Activated T-cell treated with anti-CD3 and anti-CD28 coated beads for 4 hours (primary cell): ENCODE data around the gene BDKRB2.

ENCODE experiments used
- DNase-seq: peaks from one replicate; pipeline ENCODE4 v3.0.0-alpha.2; 2020

BDKRB2 gene

DNA sequence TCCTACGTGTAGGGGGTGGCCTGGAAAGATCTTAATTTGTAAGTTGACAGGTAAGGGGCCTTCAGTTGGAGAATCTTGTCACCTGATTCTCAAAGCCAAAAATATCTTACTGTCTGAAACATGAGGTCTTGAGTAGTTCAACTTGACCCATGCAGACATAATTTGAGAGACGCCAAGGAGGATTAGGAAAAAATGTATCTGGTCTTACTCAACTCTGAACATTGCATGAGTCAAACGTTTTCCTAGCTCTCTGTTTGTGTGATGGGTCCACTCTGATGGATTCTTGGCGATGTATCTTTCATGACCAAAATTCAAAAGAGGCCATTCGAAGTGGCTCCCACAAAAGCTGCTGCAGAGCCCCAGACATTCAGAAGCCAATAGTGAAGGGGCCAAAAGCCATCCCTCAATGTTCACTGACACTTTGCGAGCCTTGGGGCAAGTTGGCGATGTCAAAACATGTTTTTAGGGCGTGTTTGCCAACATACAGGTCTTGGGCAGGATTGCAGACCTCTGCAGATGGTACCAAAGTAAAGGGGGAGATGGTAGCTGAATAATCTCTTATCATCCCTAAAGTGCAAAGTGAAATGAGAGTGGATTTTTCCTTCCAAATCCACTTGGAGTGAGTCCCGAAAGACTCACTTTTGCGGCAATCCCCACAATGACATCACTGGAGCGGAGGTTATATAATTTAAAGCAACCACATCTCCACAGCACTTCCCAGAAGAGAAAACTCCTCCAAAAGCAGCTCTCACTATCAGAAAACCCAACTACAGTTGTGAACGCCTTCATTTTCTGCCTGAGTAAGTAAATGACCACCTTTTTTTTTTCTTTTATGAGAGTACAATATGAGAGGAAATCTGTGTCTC lies 51.1 kb downstream of the BDKRB2 start, which contains the start of gene BDKRB1:
Gene BDKRB1, plus strand, starts transcription at position 710 of the 866 bp plus-strand sequence. CDS start 7,473 bp downstream, outside the sequence.
- DNase-seq, result no peak

DNA sequence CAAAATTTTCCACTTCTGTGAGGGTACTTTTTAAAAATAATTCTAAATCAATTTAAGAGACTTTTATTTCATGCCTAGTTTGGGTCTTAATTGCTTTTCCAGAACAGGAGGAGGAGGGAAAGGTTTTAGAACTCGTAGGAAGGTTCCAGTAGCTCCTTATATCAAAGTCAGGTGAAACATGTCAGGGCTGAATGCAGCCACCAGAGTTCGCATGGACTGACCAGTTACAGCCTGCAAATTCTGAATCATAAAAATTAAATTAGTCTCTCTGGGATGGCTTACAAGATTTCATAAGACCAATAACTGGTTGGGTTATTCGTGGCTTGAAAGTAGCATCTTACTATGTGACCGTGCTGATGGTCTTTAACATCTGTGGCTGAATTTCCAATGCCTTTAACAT lies 51.8 kb downstream of the BDKRB2 start:
- no peak for DNase-seq

DNA sequence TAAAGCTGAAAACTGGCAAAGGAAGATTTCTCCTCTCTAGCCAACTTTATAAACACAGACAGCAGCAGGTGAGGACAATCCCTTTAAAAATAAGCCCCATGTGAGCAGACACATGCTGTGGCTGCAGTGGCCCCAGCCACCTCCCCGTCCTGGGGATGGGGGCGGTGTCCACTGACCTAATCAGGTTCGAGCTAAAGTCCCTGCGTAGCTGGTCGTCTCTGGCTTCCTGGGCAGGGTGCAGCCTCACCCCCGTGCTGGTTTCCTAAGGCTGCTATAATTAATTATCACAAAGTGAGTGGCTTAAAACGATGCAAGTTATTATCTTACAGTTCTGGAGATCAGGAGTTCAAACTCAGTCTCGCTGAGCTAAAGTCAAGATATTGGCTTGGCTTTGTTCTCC lies 52.4 kb downstream of the BDKRB2 start:
- no peak for DNase-seq

GRCh38 chr14:96257900-96258299 lies 53.3 kb downstream of the BDKRB2 start:
- no peak for DNase-seq

DNA sequence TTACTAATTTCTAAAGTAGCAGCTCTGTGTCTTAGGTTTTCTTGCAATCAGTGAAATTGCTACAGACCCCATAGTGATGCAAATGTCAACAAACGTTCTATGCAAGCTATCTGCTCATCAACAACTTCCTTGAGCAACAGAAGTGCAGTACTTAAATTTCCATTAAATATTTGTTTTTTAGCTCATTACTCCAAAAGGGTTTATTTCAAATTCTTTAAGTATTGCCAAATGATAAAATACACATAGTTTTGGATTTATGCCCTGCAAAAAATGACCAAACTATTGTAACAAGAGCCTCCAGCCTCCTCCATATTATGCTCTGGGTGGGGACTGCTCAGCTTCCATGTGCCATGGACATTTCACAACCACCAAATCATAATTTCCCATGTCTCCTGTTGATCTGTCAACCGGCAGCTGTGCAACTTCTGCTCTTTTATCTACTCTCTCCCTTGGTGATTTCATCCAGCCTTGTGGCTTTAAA lies 55.7 kb downstream of the BDKRB2 start:
- no peak for DNase-seq

GRCh38 chr14:96261053-96261452 lies 56.4 kb downstream of the BDKRB2 start:
- DNase-seq, result no peak

GRCh38 chr14:96261772-96262655 lies 57.4 kb downstream of the BDKRB2 start:
- no peak for DNase-seq

- DNase-seq, result no peak
Measured at GRCh38 chr14:96263347-96264199, 58.9 kb downstream of the BDKRB2 start.

GRCh38 chr14:96264200-96264553 lies 59.5 kb downstream of the BDKRB2 start:
- no peak for DNase-seq

DNA sequence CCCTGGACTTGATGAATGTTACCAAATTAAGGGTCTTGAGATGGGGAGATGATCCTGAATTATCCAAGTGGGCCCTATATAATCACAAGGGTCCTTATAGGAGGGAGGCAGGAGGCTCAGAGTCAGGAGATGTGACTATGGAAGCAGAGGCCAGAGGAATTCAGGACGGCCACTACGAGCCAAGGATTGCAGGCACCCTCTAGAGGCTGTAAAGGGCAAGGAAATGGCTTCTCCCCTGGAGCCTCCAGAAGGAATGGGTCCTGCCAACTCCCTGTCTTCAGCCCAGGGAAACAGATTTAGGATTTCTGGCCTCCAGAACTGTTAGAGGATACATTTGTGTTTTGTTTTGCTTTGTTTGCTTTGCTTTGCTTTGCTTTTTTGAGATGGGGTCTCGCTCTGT lies 60.2 kb downstream of the BDKRB2 start:
- DNase-seq, result no peak

DNA sequence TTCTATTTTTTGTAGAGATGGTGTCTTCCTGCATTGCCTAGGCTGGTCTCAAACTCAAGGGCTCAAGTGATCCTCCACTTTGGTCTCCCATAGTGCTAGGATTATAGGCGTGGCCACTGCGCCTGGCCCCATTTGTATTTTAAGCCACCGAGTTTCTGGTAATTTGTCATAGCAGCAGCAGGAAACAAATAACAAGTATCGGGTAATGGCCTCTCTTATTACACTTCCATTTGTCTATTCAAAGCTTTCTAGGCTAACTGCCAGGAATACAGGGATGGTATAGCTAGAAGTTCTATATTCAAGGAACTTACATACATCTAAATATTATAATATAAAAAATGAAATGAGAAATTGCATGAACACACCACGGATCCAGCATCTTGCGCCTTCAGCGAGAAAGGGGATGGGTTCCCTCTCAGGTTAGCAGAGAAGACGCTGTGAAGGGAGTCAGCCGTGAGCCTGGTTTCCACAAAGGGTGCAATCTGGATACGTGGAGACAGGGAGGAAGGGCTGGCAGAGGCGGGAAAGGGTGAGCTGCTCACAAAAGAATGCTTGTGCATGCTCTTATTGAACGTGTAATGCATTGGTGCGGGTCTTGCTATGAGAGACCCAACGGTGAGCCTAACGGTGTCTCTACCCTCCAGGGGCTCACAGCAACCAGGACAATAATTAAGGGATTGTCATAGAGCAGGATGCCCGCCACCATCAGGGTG lies 60.9 kb downstream of the BDKRB2 start:
- DNase-seq, result no peak

DNA sequence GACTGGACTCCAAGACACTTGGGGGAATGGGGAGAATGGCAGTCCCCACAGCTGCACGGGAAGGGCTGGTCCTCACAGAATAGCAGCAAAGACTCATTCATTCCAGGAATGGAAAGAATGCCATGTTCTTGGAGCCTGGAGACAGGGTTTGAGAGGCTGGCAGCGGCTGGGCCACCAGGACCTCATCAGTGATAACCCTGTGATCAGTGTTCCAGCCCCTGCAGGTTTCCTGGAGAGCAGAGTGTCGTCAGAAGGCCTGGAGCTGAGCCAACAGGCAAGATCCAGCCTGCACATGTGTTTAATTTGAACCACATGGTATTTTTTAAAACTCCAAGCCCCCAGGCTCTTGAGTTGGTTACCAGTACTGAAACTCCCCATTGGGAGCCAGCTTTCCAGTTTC lies 62.7 kb downstream of the BDKRB2 start:
- no peak for DNase-seq

GRCh38 chr14:96267916-96268315 lies 63.3 kb downstream of the BDKRB2 start:
- no peak for DNase-seq

DNA sequence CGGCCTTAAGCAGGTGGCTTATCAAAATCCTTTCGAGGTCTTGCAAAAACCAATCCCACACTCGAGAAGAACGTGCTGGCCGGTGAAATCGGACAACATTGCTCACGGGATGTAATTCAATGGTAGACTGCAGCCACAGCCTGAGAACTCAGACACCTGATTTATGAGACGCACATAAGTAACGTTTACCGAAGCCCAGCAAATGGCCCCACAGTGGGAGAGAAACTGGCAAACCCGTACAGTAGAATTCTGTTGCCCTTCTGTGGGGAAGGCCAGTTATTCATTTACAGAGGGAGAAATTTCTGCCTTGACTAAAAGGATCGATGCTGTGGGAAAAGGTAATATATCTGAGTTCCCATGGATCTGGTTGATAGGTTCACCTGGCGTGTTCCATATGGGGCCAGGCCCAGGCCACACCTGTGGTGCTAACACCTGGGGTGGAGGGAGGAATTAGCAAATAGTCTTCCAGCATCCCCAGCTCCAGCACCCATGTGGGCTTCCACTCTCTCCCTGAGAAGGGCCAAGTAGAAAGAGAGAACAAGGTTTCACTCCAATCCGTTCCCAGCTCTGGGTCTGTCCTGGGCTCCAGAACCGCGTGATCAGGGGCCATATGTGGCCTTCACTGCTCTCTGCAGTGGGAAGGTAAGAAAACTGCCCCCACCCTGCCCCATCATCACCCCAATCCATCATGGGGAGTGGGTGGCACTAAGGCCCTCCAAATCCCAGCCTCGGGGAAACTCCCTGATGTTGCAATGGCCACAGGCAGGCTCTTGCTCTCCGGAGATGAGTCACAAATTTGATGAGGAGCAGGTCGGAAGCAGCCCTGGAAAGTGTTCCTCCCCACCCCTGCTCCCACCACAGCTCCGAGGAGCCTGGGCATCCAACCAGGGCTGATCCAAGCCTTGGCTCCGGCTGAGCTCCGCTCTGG lies 64.1 kb downstream of the BDKRB2 start:
- no peak for DNase-seq

- no peak for DNase-seq
Measured at GRCh38 chr14:96269359-96269710, 64.7 kb downstream of the BDKRB2 start.

DNA sequence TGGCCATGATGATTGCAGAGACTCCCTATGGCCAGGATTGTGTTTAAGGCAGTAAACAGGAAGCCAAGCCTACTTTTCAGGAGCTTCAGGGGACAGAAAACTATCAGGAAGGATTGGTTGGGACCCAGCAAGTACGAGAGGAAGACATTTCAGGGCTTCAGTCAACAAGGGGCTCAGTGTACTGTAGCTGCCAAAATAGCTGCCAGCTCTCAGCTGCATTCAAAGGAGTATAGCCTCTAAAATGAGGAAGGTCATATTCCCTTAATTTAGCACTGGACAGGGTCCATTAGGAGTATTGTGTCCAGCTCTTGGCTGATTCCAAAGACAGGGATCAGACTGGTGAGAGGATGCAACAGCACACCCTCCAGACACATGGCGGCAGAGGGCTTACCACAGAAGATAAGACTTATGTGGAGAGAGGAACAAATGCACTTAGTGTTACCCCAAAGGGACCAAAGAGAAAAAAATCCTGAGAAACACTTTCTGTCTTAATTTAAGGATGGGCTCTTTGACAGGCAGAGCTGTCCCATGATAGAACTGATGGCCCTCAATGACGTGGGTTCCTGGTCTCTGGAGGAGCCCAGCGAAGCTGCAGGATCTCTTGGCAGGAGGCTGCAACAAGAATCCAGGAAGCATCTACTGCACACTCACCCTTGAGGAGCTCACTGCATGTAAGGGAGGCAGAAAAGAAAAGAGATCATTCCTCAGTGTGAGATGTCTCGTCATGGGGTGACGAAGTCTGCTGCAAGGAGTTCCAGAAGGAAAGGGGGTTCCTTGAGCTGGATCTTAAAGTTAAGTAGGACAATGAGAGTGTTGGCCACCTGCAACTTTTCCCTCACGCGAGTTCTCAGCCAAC lies 66.2 kb downstream of the BDKRB2 start:
- no peak for DNase-seq

GRCh38 chr14:96271421-96271762 lies 66.8 kb downstream of the BDKRB2 start:
- no peak for DNase-seq

DNA sequence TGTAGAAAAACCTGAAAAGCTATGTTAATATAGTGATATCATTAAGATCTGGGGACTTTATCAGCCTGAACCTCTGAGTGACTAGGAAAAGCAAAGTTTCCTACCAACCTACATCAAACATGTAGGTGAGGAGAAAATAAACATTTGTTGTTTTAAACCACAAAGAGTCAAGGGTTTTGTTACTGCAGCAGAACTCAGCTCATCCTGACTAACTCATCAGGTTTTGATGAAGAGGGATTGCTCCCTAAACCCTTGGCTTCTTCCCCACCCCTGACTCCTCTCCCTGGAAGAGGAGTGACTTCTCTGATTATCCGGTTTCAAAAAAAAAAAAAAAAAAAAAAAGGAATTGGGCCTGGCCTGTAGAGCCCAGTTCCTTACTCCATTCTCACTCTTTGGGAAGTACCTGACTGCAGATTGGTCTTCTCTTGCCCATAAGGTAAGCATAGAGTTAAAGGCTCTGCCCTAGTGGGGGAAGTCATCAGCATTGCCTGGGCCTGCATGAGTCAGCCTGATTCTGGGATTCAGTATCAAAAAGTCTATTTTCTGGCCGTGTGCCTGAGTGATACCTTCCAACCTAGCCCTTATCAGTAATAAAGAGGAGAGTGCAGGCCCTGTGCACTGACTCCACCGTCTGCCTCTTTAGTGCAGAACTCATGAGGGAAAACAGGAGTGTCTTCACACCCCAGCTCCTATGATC lies 68.3 kb downstream of the BDKRB2 start:
- DNase-seq, result no peak

DNA sequence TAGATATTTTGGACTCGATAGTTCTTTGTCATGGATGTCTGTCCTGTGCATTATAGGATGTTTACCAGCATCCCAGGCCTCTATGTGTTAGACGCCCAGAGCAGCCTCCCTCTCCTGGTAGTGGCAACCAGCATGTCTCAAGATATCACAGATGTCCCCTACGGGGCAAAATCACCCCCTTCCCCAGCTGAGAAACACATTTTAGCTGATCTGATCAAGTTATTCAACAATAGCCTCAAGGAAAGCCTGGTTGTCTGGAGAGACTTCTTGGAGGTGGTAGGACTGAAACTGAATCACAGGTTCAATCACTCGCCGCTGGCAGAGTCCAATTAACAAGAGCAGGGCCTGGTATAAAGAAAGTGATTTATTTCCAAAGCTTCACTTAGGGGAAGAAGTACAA lies 69.0 kb downstream of the BDKRB2 start:
- DNase-seq, result no peak

DNA sequence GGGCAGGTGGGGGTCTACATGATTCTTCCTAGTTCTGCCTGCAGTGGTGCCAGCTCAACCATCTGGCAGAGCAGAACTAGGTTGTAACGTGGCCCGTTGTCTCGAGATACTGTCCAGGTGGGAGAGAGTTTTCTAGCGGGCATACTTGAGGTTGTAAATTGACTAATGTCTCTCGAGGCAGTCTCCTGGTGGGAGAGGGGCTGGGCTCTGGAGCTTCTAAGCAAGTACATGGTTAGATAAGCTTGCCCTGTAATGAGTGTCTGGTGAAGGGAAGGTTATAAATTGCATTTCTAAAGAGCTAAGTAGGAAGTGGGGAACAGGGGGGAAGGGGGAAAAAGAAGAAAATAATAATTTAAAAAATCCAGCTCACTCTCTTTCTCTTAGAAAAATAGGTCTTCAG lies 69.5 kb downstream of the BDKRB2 start:
- no peak for DNase-seq
